ENCODE data around the gene GPR150. TPM values are rescaled to one million over a fixed set of nuclear protein-coding genes. Genes with fewer than 3 reads are reported as not detected.

GPR150 gene
- total and polyA plus RNA-seq, 2 of the 4 experiments (the other 2 are of a cell fraction): under 0.01 to 0.10 TPM

GRCh38 chr5:95628933-95629332, 9.0 kb downstream of the GPR150 start:
- Histone ChIP-seq H4K91ac (ENCODE audit: insufficient read depth, low read depth, low read length) (no peak overlapping the region), H2BK20ac (ENCODE audit: low read depth, low read length) (no peak overlapping the region), H3K14ac (replicated peaks; ENCODE audit: low read depth, low read length) (no peak overlapping the region), H4K20me1 (ENCODE audit: insufficient read depth, low read length) (no peaks in the 10 kb centered on the region), H2BK15ac (ENCODE audit: low read depth, low read length) (no peak overlapping the region), H3K56ac (ENCODE audit: extremely low read depth, insufficient read depth, low read length) (no peak overlapping the region), H3K9me1 (ENCODE audit: insufficient read depth, low read length) (peaks cover 3% of the 10 kb centered on the region; the same call in 1 of the 2 replicates), H3K4ac (ENCODE audit: low read depth, low read length) (no peak overlapping the region), H3K79me1 (ENCODE audit: low read depth in 1 of 2, low read length in 2 of 2) (no peaks in the 10 kb centered on the region), H3K18ac (ENCODE audit: low read depth, low read length) (no peak overlapping the region), H4K8ac (ENCODE audit: low read depth in 2 of 2, low read length in 2 of 2) (no peak overlapping the region), H3K36me3 (ENCODE audit: control insufficient read depth, insufficient read depth, low read length) (no peaks in the 10 kb centered on the region), H3K27me3 (ENCODE audit: control insufficient read depth, insufficient read depth, low read length) (no peaks in the 10 kb centered on the region), H2AK5ac (ENCODE audit: low read depth, low read length) (no peak overlapping the region), H4K5ac (ENCODE audit: low read depth, low read length) (no peak overlapping the region), H3K27ac (ENCODE audit: insufficient read depth, low read length) (no peak overlapping the region), H3K9me3 (ENCODE audit: control insufficient read depth, insufficient read depth, low read length) (no peaks in the 10 kb centered on the region), H2BK120ac (ENCODE audit: low read depth, low read length) (no peak overlapping the region), H3K4me3 (ENCODE audit: insufficient read depth, low read depth, low read length) (no peak overlapping the region), H3K4me1 (ENCODE audit: control insufficient read depth, insufficient read depth, low read length) (peaks cover 6% of the 10 kb centered on the region), H3K4me2 (ENCODE audit: low read depth, low read length) (no peak overlapping the region), H2AFZ (replicated peaks; ENCODE audit: low read length, poor library complexity) (peak overlapping the region; percentile 25), H3K23ac (ENCODE audit: low read depth, low read length) (no peak overlapping the region), H3K9ac (ENCODE audit: low read depth, low read length) (no peak overlapping the region), H2BK5ac (ENCODE audit: low read depth, low read length, poor library complexity, severe bottlenecking) (no peak overlapping the region), H2AK9ac (replicated peaks; ENCODE audit: low read depth, low read length, poor library complexity) (no peak overlapping the region)
- CTCF ChIA-PET: no interaction called here
- BruUV-seq (replicated peaks): no TSS peak
- ATAC-seq (ENCODE audit: low read depth): no peak
- TF ChIP-seq ELK1 (IDR thresholded peaks at IDR 0.05; ENCODE audit: borderline replicate concordance, low read depth, low read length) (no peak), USF2 (IDR thresholded peaks at IDR 0.05; ENCODE audit: low read depth, low read length) (no peak), BHLHE40 (IDR thresholded peaks at IDR 0.05; ENCODE audit: low read depth, low read length) (no peak), CTCF (conservative IDR thresholded peaks at IDR 0.05; ENCODE audit: low read depth, low read length) (no peak), CHD1 (IDR thresholded peaks at IDR 0.05; ENCODE audit: low read depth, low read length) (no peak), MAFK (IDR thresholded peaks at IDR 0.05; ENCODE audit: low read depth, low read length) (no peak), POLR2A (IDR thresholded peaks at IDR 0.05; ENCODE audit: low read depth, low read length) (no peak), CEBPB (IDR thresholded peaks at IDR 0.05; ENCODE audit: low read depth, low read length) (no peak), RFX5 (IDR thresholded peaks at IDR 0.05; ENCODE audit: low read depth, low read length) (no peak)
- in situ Hi-C loops (cut with MboI; ENCODE audit: low sequenced_read_pairs): loop anchor here (25.0 kb wide), 1 partner anchor 683 kb away; no protein-coding TSS in a partner anchor
- POLR2A ChIA-PET (ENCODE audit: unreplicated experiment): no interaction called here
- no CpG with 5 or more reads among the region's 1 CpG for WGBS, 2 experiments (ENCODE audit: extremely low coverage in 2 of 2, insufficient read length in 1 of 2)
- intact Hi-C loops (cut with micrococcal nuclease): no loop called here
- DNase-seq: no peak
- dilution Hi-C loops (cut with HindIII; ENCODE audit: low sequenced_read_pairs, unreplicated experiment): no loop called here

Measured in IMR-90 (cell line).